Cardiac fibroblast (primary cell): ENCODE results near the gene LRPPRC.

Experiments used
- DNase-seq, 2 donors: peaks; one replicate each; pipeline versions ENCODE4 v3.0.0 to v3.0.0-alpha.2; 2010; ENCODE audit warnings: low read depth in 2 of 2
- H3K4me3 ChIP-seq, 2 donors: replicated peaks in 1 of 2; 1 replicate in 1 of 2; 2 replicates in 1 of 2; pipeline ENCODE4 v1.5.1; 2011; ENCODE audit warnings: low read depth in 2 of 2, low read length in 2 of 2, mild to moderate bottlenecking in 2 of 2, moderate library complexity in 1 of 2
- TF ChIP-seq, protein P1 (sequence below): IDR thresholded peaks from one replicate; pipeline ENCODE4 v1.5.1; 2011; ENCODE audit warnings: low read depth, mild to moderate bottlenecking, low read length, inconsistent platforms

LRPPRC gene

DNA sequence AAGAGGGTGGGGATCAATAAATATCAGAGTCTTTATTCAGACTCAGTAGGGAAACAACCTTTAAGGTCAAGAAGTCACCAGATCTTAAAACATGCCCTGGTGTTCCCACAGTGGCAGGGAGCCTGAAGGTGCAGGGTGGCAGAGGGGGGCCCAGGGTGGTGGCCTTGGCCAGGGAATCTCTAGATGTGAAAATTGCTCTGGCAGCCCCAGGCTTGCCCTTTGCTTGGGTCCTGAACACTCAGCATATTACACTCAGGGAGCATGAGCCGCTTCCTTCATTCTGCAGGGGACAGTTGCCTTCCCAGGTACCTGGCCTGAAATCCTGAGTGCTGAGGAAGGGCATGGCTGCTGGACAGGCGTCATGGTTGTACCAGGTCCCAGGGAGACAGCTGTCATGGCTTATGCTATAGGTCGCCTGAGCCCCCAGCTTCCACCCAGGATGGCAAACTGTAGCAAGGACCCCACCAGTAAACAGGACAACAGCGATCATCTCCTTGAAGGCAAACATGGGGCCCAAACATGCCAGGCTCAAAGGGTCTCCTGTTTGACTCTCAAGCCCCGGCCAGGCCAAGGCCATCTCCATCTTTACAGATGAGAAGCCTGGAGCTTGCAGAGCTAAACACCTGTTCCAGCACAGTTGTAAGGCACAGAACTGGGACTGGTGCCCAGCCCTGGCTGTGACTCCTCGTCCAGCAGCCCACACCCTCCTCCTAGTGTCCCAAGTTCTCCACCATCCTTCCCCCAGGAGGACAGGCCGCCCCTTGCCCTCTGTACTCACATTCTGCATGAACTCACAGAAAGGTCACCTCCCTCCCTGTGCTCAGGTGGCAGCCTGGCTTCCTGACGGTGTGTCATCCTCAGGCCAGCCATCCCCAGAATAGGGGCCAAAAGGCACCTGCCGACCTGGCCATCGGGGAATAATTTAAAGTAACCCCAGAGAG, 142.4 kb downstream of the LRPPRC start:
- DNase-seq, result no peak
- H3K4me3 ChIP-seq, result no peak overlapping the region
- TF ChIP-seq, protein P1, sequence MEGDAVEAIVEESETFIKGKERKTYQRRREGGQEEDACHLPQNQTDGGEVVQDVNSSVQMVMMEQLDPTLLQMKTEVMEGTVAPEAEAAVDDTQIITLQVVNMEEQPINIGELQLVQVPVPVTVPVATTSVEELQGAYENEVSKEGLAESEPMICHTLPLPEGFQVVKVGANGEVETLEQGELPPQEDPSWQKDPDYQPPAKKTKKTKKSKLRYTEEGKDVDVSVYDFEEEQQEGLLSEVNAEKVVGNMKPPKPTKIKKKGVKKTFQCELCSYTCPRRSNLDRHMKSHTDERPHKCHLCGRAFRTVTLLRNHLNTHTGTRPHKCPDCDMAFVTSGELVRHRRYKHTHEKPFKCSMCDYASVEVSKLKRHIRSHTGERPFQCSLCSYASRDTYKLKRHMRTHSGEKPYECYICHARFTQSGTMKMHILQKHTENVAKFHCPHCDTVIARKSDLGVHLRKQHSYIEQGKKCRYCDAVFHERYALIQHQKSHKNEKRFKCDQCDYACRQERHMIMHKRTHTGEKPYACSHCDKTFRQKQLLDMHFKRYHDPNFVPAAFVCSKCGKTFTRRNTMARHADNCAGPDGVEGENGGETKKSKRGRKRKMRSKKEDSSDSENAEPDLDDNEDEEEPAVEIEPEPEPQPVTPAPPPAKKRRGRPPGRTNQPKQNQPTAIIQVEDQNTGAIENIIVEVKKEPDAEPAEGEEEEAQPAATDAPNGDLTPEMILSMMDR, result no peak

DNA sequence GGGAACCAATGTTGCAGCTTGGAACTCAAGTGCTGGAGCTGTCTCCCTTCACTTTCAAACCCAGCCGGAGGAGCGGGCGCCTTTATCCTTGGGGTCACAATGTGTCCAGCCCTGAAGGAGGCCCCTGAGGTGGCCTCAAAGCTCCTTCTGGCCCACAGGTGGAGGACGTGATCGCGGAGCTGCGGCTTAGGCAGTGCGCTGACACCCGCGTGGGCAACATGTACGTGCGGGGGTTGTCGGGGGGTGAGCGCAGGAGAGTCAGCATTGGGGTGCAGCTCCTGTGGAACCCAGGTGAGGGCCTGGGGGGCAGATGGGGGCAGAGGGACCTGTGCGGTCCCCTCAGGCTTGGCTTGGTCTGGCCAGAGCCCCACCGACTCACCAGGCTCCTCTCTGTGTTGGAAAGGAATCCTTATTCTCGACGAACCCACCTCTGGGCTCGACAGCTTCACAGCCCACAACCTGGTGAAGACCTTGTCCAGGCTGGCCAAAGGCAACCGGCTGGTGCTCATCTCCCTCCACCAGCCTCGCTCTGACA, 143.5 kb downstream of the LRPPRC start:
- no peak overlapping the region for H3K4me3 ChIP-seq
- TF ChIP-seq, protein P1, result no peak
- no peak for DNase-seq

DNA sequence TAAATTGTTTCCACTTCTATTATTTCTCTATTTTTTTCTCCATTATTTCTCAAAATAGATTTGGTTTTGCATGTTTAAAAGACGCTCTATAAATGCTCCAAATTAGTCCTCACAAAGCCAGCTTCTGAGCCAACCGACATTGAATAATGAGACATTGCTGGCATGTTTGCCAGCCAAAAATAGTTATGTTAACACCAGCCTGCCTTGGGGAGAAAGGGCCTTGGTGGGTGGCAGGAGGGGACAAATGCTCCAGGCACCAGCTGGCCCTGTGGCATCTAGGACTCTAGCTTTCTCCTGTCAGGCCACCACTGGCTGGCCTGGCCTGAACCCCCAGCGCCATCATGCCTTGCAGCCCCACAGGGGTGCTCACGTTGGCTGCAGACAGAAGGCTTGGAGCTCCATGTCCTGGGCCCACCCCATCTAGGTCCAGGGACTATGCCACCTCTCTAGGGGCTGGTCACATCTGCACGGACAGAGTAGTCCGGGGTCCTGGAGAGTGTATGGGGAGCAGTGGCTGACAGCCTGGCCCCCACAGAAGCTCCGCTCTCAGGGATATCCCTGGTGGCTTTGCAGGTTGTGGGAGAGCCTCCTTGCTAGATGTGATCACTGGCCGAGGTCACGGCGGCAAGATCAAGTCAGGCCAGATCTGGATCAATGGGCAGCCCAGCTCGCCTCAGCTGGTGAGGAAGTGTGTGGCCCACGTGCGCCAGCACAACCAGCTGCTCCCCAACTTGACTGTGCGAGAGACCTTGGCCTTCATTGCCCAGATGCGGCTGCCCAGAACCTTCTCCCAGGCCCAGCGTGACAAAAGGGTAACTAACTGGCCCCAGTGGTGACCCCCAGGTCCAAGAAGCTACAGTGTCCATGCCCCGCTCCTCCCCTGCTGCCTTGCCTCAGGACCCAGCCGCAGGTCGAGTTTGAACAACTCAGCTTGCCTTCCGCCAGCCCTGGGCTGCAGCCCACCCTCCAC, 144.5 kb downstream of the LRPPRC start:
- no peak overlapping the region for H3K4me3 ChIP-seq
- no peak for DNase-seq
- TF ChIP-seq, protein P1, result no peak

DNA sequence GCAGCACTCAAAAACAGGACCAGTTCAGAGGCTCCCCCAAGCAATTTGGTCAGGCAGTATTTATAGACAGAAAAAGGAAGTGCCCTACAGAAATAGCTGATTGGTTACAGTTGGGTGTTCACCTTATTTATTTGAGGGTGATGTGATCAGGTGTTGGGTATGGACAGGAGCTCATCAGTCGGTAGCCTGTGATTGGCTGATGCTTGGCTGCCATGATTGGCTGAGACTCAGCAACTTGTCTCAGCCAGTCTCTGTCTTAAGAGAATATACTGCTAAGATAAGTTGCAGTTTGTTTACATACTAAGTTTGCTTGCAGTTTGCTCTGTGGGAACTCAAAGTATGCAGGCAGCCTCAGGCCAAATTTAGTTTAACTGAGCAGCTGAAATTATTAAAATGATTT, 147.6 kb downstream of the LRPPRC start:
- no peak overlapping the region for H3K4me3 ChIP-seq
- TF ChIP-seq, protein P1, result no peak
- DNase-seq, result no peak

DNA sequence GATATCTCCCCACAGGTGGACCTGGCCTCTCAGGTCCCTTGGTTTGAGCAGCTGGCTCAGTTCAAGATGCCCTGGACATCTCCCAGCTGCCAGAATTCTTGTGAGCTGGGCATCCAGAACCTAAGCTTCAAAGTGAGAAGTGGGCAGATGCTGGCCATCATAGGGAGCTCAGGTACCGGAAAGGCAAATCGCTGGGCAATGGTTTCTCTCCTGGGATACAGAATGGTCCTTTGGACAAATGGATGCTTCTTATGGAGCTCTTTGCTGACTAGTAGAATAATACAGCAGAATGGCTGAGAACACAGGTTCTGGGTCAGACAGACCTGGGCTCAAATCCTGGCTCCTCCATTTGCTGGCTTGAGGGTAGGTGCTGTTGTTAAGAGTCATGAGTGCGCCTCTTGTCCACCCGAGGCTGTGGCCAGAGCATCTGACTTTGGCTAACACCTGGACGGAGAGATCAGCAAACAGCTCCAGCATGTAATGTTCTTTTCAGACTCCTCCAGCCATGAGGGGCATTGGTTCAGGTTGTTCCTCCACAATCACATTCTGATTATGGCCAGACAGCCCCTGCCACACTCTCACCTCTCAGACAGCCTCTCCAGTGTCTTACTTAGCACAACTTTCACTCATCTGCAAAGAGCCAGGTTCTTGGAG, 149.5 kb downstream of the LRPPRC start:
- TF ChIP-seq, protein P1, result no peak
- no peak overlapping the region for H3K4me3 ChIP-seq
- DNase-seq, result no peak

DNA sequence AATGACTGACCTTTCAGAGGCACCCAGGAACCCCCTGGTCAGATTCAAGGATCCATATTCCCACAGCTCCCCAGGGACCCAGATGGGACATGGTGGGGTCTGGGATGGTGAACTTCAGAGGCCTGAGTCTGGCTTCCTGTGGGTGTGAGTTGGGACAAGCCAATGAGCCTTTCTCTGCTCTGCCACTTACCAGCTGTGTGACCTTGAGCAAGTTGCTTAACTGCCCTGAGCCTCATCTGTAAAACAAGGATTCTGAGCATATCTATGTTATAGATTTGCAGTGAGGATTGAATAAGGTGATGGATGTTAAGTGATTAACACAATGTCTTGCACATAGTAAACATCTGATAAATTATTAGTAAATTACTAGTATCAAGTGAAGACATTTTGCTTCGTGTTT, 150.6 kb downstream of the LRPPRC start:
- no peak overlapping the region for H3K4me3 ChIP-seq
- TF ChIP-seq, protein P1, result no peak
- DNase-seq, result no peak
